NOMO-1 treated with dmso at 0.1 percent for 144 hours (cell line): Measurements from ENCODE around the gene CAND1.

Experiments
- DNase-seq: peaks from one replicate; lab custom pipeline; 2025; ENCODE audit not compliant: unreplicated experiment; lab: John Stamatoyannopoulos, UW

Gene CAND1

GRCh38 chr12:67280088-67280487 lies 10.9 kb downstream of the CAND1 start:
- DNase-seq: no peak

GRCh38 chr12:67280572-67280971 lies 11.4 kb downstream of the CAND1 start:
- no peak for DNase-seq

- no peak for DNase-seq
Measured at GRCh38 chr12:67284561-67284960, 15.4 kb downstream of the CAND1 start.

- no peak for DNase-seq
Measured at GRCh38 chr12:67286257-67286656, 17.1 kb downstream of the CAND1 start.

GRCh38 chr12:67287311-67287710 lies 18.2 kb downstream of the CAND1 start:
- no peak for DNase-seq

GRCh38 chr12:67288561-67288960 lies 19.4 kb downstream of the CAND1 start:
- DNase-seq: no peak

DNA sequence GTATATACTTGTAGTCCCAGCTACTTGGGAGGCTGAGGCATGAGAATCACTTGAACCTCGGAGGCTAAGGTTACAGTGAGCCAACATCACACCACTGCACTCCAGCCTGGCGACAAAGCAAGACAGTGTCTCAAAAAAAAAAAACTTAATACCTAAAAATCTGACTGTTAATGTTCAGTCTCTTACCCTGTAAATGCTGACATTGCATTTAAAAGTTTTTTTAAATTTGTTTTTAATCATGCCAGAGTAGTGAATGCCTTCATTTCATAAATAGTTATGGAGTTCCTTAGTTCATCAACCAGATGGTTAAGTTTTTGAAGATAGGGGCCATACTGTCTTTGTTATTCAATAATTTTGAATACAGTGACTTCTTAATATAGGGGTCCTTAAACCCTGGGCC lies 21.2 kb downstream of the CAND1 start:
- DNase-seq: no peak

DNA sequence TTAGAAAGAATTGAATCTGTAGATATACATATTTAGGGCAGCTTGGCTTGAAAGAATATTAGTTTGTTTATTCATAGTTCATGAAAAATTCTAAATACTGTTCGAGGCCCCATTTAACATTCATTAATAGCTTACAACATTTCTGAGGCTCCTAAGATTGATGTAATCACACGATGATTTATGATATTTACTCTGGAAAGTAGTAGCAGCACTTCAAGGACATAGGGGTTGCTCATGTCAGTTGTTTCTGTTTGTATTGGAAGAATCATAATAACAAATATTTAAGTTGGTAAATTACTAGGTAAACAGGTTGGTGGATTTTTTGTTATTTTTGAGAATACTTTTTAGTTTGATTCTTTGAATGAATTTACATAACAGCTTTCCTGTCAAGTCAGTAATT lies 30.4 kb downstream of the CAND1 start:
- no peak for DNase-seq

GRCh38 chr12:67299926-67300325 lies 30.8 kb downstream of the CAND1 start:
- DNase-seq: no peak

- DNase-seq: no peak
Measured at GRCh38 chr12:67302162-67302561, 33.0 kb downstream of the CAND1 start.

DNA sequence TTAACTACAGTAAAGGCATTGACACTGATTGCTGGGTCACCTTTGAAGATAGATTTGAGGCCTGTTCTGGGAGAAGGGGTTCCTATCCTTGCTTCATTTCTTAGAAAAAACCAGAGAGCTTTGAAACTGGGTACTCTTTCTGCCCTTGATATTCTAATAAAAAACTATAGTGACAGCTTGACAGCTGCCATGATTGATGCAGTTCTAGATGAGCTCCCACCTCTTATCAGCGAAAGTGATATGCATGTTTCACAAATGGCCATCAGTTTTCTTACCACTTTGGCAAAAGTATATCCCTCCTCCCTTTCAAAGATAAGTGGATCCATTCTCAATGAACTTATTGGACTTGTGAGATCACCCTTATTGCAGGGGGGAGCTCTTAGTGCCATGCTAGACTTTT lies 36.4 kb downstream of the CAND1 start:
- no peak for DNase-seq

DNA sequence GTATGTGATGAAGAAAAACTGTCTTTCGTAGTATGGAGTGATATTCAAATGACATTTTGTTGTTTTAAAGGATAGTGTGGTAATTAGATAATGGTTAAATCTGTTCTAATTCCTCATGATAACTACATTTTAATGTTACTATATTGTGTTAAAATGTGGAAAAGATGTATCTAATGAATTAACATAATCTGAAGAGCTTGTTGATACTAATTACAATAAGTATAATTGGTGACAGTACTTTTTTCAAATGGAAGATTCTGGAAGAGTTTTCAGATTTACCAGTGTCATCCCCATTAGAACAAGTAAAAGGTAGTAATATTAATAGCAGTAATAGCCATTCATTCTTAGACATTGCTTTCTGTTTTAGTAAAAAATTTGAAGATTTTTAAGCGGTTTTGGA lies 37.6 kb downstream of the CAND1 start:
- DNase-seq: no peak

GRCh38 chr12:67315661-67316060 lies 46.5 kb downstream of the CAND1 start:
- DNase-seq: no peak

- DNase-seq: no peak
Measured at GRCh38 chr12:67318786-67319185, 49.6 kb downstream of the CAND1 start.

GRCh38 chr12:67319936-67320335 lies 50.8 kb downstream of the CAND1 start:
- no peak for DNase-seq

DNA sequence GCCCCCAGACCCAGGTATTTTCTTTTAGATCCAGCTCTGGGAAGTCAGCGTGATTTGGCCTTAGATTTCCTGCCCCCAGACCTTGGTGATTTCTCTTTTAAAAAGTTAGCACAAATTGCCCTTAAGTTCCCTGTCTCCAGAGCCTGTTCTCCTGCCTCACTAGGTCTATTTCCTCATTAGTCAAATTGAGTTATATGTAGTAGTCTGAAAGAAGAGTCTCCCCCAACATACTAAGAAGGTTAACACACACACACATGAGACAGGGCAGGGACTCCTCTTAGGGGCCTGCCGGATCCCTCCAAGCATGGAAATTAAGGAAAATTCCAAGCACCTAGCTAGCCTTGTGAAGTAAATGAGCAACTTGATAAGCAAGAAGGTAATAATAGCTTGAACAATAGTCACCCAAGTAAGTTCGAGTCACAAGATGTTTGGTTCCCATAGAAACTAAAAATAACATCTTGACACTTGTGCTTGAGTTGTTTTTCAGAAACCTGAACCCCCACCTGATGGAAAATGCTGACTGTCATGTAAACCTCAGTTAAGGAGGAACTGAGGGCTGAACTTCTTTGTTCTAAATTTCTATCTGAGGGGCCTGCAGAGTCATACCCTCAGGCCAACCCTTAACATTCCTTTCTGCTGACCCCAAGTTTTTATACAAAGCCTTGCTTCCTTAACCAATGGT lies 51.6 kb downstream of the CAND1 start:
- DNase-seq: no peak

- DNase-seq: no peak
Measured at GRCh38 chr12:67322580-67322979, 53.4 kb downstream of the CAND1 start.

DNA sequence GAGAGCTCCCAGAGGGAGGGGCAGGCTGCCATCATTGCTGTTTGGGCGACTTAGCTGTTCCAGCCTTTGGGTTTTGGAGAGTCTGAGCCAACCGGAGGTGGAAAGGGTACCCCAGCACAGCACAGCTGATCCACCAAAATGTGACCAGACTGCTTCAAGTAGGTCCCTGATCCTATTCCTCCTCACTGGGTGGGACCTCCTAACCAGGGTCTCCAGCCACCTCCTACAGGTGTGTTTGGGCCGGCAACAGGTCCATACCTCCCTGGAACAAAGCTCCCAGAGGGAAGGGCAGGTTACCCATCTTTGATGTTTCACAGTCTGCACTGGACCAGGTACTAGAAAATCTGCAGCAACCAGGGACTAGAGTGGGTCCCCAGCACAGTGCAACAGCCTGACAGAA lies 53.8 kb downstream of the CAND1 start:
- DNase-seq: no peak

DNA sequence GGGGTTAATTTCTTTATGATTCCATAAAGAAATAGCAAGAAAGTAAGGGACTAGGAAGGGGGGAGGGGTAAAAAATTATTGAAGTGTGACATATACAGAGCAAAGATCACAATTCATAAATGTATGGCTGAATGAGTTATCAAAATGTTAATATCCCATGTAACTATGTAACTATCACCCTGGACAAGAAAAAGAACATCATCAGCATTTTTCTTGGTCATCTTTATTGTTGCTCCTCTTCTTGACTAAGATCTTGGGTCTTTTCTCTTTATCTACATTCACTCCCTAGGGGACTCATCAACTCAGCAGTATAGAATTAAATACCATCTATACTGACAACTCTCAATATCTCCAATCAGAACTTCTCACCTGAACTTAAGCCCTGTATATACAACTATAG lies 57.5 kb downstream of the CAND1 start:
- no peak for DNase-seq

- no peak for DNase-seq
Measured at GRCh38 chr12:67327466-67327865, 58.3 kb downstream of the CAND1 start.

DNA sequence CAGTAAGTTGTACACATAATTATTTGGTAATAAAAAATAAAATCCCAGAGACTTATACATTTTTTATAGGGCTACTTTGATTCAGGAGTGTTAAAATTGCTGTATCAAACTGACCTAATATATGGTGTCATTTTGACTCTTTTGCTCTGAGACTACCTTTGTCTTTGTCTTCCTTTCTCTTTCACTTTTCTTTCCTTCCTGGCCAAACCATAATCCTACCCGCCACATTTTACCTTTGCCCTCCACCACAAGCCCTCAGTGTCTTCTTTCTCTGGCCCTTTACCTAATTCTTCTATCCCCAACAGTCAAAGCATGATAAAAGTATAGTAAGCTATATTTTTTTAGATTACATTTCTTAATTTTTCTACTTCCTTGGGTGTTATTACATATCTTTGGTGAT lies 62.0 kb downstream of the CAND1 start:
- DNase-seq: no peak

GRCh38 chr12:67331828-67332227 lies 62.7 kb downstream of the CAND1 start:
- DNase-seq: no peak

- DNase-seq: no peak
Measured at GRCh38 chr12:67333649-67334048, 64.5 kb downstream of the CAND1 start.

DNA sequence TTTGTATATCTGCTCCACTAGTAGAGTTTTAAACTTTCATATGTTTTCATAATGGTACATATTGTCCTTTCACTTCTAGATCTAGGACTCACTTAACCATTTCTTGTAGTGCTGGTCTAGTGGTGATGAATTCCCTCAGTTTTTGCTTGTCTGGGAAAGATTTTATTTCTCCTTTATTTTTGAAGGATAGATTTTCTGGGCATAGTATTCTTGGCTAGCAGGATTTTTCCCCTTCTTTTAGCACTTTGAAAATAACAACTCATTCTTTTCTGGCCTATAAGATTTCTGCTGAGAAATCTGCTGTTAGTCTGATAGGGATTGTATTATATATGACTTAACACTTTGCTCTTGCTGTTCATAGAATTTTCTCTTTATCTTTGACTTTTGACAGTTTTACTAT lies 69.3 kb downstream of the CAND1 start:
- DNase-seq: no peak
